Liver (tissue), 2 donors: ENCODE measurements around the gene HS6ST3.

Experiments
- FOXA1 ChIP-seq: IDR thresholded peaks from 2 replicates; pipeline ENCODE4 v1.6.1; 2016; ENCODE audit warnings: antibody characterized with exemption
- FOXA2 ChIP-seq: IDR thresholded peaks from 2 replicates; pipeline ENCODE4 v1.6.1; 2016; ENCODE audit warnings: antibody characterized with exemption
- MAX ChIP-seq: IDR thresholded peaks from 2 replicates; pipeline ENCODE4 v1.6.1; 2016; ENCODE audit warnings: antibody characterized with exemption
- RAD21 ChIP-seq, 2 donors: IDR thresholded peaks; 2 replicates each; pipeline ENCODE4 v1.6.1; 2016; ENCODE audit warnings: antibody characterized with exemption in 2 of 2, mild to moderate bottlenecking in 2 of 2
- donor health status: healthy.

GRCh38 chr13:96044238-96044637 lies 45.7 kb upstream of the HS6ST3 start:
- no peak for TF ChIP-seq FOXA2
- no peak for TF ChIP-seq FOXA1
- no peak for TF ChIP-seq MAX
- TF ChIP-seq RAD21 (IDR thresholded peaks at IDR 0.05), result no peak
